ENCODE results near the gene HIGD1A.

HIGD1A gene

GRCh38 chr3:42751609-42752008 is 52.7 kb downstream of the HIGD1A start:
- no peak for DNase-seq

- no peak for DNase-seq
Observed at GRCh38 chr3:42750834-42751233, 53.5 kb downstream of the HIGD1A start.

GRCh38 chr3:42749753-42750231 is 54.5 kb downstream of the HIGD1A start:
- DNase-seq = peak; percentile 11

GRCh38 chr3:42749025-42749752 is 55.1 kb downstream of the HIGD1A start:
- no peak for DNase-seq

- DNase-seq = no peak
Observed at GRCh38 chr3:42747581-42747980, 56.7 kb downstream of the HIGD1A start.

- no peak for DNase-seq
Observed at GRCh38 chr3:42746455-42747450, 57.5 kb downstream of the HIGD1A start.

- no peak for DNase-seq
Observed at GRCh38 chr3:42745776-42746454, 58.4 kb downstream of the HIGD1A start.

- DNase-seq = no peak
Observed at GRCh38 chr3:42745291-42745745, 59.0 kb downstream of the HIGD1A start.

GRCh38 chr3:42743204-42743995 is 60.9 kb downstream of the HIGD1A start:
- DNase-seq = no peak

- no peak for DNase-seq
Observed at GRCh38 chr3:42742688-42743087, 61.6 kb downstream of the HIGD1A start.

- no peak for DNase-seq
Observed at GRCh38 chr3:42742259-42742658, 62.0 kb downstream of the HIGD1A start.

- no peak for DNase-seq
Observed at GRCh38 chr3:42741796-42742195, 62.5 kb downstream of the HIGD1A start.

- DNase-seq = no peak
Observed at GRCh38 chr3:42739401-42740158, 64.7 kb downstream of the HIGD1A start.

- no peak for DNase-seq
Observed at GRCh38 chr3:42736531-42736930, 67.8 kb downstream of the HIGD1A start.

GRCh38 chr3:42736081-42736480 is 68.2 kb downstream of the HIGD1A start:
- no peak for DNase-seq

GRCh38 chr3:42735615-42736014 is 68.7 kb downstream of the HIGD1A start:
- no peak for DNase-seq

- no peak for DNase-seq
Observed at GRCh38 chr3:42735019-42735418, 69.3 kb downstream of the HIGD1A start.

GRCh38 chr3:42734263-42734860 is 69.9 kb downstream of the HIGD1A start:
- DNase-seq = no peak

GRCh38 chr3:42733501-42734262 is 70.6 kb downstream of the HIGD1A start:
- DNase-seq = no peak

Data from activated CD4-positive, alpha-beta T cell treated with anti-CD3 and anti-CD28 coated beads, Interleukin-10, Interleukin-2, amounts not matched to agents 100 ng/mL and 50 ng/mL, durations not matched to agents 16 hours and 8 hours (primary cell).